HTR-8/SVneo (cell line): Measurements from ENCODE around the gene TAF13.
"Not testable (repeated sequence)": the region's sequence is repeated elsewhere in the genome, so short reads cannot be mapped to it uniquely, and the experiment has no call there.

Source experiments
- DNase-seq: peaks from one replicate; pipeline ENCODE4 v3.0.0; 2011; ENCODE audit warnings: low spot score, mixed read lengths; ENCODE audit not compliant: insufficient read length
- FAIRE-seq: peaks from 2 replicates; lab custom pipeline; 2011; peaks lifted over from hg19 to GRCh38; lab: Jason Lieb, UNC

Gene TAF13

DNA sequence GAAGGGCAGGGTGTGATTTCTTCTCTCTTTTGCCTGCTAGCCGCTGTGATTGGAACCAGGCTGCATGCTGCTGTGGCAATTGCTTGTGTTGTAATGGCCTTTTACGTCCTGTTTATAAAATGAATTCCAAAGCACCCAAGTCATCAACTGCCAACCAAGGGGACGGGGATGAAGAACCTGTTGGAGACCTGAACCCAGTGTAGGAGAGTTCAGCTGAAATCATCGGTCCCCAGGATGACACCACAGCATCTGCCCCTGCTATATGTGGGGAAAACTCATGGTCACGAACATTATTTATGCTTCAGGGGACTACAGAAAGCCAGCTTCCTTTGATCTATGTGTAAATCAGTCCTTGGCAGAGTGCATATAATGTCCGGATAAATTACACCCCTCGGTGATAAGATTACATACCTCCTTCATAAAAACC lies 18.6 kb upstream of the TAF13 start:
- DNase-seq (no peak), FAIRE-seq (no peak)

DNA sequence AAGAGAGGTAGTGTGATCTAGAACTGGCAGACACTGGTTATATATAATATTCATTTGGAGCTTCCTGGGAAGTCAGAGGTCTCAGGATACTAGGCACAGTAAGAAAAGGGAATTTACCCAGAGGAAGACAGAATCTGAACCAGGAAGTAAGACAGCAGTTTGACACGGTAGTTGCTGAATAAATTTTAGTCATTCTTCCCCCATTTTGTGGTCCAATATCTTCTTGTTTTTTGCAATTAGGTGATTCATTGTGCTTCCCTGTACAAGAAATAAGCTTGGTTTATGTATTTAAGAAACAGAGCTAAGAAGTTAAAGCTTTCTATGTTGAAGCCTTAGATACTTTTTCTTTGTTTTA lies 16.0 kb upstream of the TAF13 start:
- FAIRE-seq (no peak), DNase-seq (no peak)

DNA sequence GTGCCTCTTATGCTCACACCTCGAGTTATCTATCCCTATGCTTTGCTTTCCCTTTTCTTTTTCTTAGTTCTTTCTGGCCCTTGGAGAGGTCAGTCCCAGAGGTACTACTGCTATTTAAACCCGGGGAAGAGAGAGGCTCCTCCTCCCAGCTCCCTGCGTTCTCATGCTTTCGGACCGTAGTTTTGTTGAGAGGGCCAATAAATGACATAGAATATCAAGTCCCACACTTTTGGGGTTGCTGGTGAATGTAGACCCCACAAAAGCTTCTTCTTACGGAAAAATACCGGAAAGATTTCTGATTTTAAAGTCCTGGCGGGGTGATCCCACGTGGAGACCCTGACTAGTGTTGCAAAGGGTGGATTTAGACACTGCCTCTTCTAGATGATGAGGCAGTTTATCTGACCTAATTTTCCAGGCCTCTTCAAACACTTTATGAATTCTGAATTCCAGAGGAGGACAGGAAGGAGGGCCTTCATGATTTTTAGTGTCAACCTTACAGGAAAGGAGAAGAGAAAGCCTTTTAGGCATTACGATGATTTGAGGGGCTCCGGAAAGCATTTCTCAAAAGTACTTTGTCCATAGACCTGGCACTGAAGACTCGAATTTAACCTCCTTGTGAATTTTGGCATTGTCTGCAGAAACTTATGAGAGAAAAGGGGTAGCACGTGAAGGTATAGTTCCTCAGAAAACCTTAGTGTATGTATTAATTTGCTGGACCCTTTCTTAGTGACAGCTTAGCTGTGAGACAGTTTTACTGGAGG lies 15.5 kb upstream of the TAF13 start:
- DNase-seq (no peak), FAIRE-seq (no peak)

DNA sequence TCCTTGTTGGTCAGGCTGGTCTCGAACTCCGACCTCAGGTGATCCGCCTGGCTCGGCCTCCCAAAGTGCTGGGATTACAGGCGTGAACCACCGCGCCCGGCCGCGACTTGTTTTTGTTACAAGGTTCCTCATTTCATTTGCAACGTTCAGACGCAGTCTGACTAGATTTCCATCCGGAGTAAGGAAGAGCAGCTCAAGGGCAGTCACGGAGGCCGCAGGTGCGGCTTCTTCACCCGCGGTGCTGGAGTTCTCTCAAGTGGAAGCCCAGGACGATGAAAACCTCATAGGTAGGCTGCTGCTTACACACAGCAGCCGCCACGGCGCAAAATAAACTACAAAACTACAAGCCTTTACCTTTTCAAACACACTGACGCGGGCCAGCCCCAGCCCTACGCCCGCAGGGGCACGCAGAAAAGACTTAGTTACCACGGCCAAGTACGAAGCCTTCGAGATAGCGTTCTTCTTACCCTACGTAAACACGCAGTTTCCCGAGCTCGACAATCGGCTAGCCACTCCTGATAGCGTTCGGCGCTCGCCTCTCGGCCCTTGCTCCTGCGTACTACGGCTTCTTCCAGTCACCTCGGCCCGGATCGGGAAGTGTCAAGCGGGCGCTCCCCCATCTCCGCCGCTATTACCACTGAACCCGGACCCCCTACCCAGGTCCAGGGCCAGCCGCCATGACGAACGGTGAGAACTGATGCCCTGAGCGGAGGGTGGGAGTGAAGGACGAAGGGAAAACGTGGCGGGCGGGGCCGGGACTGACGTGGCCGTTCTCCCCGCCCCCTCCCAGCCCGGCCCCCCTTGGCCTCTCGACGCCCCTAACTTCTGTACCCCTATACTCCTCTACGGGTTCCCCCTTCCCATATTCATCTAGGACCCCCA lies 14.6 kb upstream of the TAF13 start, which contains the start of gene TMEM167B:
Gene TMEM167B, plus strand, starts transcription at position 569 of the 882 bp plus-strand sequence. Its CDS starts 109 bp downstream, at position 678.
- DNase-seq, result peak; percentile 56
- no peak for FAIRE-seq

DNA sequence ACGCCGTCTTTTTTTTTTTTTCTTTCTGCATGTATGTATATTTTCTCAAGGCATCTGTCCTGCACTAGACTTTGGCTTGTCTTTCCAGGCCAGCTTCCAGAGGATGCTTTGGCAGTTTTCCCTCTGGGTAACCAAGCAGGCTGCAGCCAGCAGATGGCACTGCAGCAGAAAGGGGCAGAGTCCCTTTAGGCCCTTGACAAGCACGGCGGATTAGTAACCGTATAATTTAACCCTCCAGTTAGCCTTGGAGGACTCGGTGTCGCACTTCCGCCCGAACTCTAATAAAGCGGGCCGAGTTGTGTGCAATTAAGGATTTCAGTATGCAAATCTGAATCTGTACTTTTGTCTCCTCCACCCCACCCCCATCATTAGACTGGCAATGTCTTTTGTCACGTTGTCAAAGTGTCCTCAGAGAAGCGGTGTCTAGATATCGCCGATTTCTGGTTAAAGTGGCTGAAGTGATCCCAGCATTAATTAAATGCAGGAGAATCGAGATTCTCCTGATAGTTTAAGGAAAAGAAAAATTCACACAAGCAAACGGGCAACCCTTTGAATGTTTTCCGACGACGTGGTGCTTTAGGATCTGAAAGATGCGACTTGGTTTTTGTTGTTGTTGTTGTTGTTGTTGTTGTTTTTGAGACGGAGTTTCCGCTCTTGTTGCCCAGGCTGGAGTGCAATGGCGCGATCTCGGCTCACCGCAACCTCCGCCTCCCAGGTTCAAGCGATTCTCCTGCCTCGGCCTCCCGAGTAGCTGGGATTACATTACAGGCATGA lies 13.6 kb upstream of the TAF13 start:
- DNase-seq (no peak), FAIRE-seq (no peak)

DNA sequence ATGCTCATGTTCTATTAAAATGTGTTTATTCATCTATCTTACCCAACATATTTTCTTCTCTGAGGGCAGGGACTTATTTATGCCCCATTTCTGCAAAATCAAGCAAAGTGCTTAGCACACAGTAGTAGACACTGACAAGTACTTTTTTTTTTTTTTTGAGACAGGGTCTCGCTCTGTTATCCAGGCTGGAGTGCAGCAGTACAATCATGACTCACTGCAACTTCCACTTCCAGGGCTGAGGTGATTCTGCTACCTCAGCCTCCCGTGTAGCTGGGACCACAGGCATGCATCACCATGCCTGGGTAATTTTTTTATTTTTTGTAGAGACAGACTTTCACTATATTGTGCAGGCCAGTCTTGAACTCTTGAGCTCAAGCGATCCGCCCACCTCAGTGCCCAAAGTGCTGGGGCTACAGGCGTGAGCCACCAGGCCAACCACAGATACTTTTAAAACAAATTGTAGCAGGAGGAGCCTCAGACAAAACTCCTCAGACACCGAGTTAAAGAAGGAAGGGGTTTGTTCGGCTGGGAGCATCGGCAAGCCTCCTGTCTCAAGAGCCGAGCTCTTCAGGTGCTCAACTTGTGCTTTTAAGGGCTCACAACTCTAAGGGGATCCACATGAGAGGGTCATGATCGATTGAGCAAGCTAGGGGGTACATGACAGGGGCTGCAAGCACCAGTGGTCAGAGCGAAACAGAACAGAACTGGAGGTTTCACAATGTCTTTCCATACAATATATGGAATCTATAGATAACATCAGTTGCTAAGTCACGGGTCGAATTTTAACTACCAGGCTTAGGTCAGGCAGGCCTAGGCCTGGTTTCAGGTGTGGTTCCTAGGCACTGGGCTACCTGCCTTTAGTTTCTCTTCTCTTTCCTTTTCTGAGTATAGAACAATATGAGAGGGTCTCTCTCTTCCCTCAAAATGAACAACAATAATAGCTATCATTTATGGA lies 9.0 kb upstream of the TAF13 start:
- FAIRE-seq, result no peak

DNA sequence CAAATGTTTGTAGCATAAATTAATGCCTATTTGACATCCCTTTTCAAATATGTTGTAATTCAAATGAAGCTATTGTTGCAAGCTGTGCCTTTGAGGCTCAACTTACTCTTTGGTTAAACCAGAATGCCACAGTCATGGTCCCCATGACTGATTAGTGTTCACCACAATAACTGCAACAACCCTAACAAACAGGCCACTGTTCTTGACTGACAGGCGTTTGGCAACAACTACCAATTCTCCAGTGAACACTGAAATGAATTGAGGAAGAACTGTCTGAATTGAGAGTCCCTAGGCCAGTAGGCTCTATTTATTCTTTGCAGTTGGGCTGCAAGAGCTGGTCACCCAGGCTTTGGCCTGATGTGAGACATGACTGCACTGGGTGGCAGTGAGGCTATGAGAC lies 8.1 kb upstream of the TAF13 start:
- DNase-seq (no peak), FAIRE-seq (no peak)

More for the DNA sequence above, 9.0 kb upstream of the TAF13 start:
- no peak for DNase-seq

DNA sequence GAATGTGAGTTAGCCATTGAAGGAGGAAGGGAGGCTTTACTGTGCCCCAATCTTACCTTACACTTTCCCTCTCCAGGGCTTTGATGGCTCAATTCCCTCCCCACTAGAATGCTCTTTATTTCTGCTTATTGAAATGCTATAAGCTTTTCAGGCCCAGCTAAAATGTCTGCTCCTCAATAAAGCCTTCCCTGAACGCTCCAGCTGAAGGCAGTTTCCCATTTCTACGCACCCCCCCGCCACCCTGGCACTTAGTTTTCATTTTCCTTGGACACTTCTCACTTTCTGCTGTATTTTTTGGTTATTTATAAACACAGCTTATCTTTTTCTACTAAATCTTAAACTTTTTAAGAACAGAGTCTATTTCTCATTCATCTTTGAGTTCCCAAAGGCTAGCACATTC lies 7.7 kb upstream of the TAF13 start:
- FAIRE-seq (no peak), DNase-seq (no peak)

DNA sequence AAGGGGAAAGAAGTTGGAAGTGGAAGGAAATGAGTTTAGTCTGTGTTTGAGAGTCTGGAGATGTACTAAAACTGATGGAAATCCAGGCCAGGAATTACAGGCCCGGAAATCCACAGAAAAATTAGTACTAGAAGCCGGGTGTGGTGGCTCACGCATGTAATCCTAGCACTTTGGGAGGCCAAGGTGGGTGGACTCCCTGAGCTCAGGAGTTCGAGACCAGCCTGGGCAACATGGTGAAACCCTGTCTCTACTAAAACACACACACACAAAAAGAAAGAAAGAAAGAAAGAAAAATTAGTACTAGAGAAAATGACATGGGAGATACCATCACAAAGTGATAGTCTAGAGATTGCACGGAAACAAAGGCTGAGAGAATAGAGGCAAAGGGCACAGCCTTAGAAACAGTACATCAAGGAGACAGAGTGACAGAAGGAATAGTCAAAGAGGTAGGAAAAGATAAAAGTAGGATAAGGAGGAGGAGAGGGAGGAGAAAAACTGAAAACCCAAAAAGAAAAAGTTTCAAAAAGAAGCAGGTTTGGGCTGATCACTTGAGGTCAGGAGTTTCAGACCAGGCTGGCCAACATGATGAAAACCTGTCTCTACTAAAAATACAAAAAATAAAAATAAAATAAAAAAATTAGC lies 4.8 kb upstream of the TAF13 start:
- DNase-seq, result no peak

DNA sequence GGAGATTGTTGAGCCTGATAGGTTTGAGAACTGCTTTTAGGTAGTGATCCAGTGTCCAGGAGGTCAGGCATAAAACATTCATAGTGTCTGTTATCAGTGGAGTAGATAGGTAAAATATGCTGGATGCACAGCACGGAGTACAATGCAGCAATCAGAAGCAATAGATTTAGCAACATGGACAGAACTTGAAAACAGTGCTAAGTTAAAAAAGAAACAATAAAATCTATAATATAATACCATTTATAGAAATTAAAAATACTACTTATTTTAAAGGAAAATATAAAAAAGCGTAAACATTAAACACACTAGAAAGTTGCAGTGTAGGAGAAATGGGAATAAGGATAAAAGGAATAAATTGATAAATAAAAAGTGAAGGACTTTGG lies 3.4 kb upstream of the TAF13 start:
- FAIRE-seq (no peak), DNase-seq (no peak)

More for the DNA sequence above, 4.8 kb upstream of the TAF13 start:
- FAIRE-seq, result no peak

DNA sequence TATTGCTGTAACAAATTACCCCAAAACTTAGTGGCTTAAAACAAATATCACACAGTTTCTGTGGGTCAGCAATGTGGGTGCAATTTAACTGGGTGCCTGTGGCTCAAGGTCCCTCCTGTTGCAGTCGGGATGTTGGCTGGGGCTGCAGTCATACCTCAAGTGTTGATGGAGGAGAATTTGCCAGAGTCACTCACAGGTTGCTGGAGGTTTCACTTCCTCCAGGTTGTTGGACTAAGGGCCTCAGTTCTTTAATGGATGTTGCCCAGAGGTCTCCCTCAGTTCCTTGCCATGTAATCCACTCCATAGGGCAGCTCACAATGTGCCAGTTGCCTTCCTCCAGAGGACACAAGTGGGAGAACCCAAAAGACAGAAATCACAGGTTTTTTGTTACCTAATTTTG lies 2.5 kb upstream of the TAF13 start:
- no peak for DNase-seq
- FAIRE-seq, result no peak

DNA sequence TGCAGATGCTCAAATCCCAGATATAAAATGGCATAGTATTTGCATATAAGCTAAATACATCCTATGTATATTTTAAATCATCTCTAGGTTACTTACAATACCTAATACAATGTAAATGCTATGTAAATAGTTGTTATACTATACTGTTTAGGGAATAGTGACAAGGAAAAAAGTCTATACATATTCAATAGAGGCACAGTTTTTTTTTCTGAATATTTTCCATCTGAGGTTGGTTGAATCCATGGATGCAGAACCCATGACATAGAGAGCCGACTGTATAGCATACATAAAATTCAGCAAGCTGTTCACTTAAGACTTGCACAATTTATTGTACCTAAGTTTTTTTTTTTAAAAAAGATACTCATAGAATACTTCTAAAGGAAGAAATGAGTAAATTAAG lies 6.5 kb downstream of the TAF13 start:
- FAIRE-seq (no peak), DNase-seq (no peak)

DNA sequence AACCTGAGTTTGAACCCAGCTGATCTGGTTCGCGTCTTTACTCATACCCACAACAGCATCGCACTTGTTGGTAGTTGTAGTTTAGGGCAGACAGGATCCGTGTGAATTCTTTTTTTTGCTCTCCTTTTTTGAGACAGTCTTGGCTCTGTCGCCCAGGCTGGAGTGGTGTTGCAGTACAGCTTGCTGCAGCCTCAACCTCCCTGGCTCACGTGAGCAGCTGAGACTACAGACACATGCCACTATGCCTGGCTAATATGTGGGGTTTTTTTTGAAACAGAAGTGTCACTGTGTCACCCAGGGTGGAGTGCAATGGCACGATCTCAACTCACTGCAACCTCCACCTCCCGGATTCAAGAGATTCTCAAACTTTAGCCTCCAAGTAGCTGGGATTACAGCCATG lies 7.9 kb downstream of the TAF13 start:
- FAIRE-seq (no peak), DNase-seq (no peak)

DNA sequence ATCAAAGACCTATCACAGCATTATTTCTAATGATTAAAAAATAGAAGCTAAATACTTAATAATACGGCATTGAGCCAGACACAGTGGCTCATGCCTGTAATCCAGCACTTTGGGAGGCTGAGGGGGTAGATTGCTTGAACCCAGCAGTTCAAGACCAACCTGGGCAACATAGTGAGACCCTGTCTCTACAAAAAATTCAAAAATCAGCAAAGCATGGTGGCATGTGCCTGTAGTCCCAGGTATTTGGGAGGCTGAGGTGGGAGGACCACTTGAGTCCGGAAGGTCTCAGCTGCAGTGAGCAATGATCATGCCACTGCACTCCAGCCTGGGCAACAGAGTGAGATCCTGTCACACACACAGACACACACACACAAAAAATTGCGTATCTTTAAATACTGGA lies 10.7 kb downstream of the TAF13 start:
- DNase-seq, result no peak
- no peak for FAIRE-seq

DNA sequence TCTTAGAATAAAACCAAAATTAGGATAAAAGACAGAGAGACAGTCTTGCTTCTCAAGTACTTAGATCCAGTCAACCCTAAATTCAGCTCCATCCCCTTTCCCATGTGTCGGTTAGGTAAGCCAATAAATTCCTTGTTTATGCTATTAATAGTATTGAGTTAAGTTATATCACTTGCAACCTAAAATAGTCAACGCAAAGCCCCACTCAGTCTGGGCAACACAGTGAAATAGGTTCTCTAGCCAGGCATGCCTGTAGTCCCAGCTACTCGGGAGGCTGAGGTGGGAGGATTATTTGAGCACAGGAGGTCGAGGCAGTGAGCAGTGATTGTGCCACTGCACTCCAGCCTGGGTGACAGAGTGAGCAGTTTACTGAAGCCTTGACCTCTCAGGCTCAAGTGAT lies 14.6 kb downstream of the TAF13 start:
- FAIRE-seq (no peak), DNase-seq (no peak)

DNA sequence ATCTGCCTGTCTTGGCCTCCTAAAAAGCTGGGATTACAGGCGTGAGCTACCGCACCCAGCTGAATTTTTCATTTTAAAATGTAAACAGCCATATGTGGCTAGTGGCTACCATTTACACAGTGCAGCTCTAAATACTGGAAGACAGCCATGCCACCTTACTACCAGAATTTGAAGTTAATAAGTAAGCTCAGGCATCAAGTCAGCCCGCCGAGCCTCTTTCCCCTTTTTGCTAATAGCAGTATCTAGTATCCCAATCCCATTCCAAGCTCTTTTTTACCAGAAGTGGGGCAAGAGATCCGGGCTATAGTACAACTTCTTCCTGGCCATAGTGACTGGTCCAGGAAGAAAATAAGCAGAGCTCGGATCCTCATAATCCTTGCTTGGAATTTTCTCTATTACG lies 15.1 kb downstream of the TAF13 start:
- FAIRE-seq, result no peak
- no peak for DNase-seq

DNA sequence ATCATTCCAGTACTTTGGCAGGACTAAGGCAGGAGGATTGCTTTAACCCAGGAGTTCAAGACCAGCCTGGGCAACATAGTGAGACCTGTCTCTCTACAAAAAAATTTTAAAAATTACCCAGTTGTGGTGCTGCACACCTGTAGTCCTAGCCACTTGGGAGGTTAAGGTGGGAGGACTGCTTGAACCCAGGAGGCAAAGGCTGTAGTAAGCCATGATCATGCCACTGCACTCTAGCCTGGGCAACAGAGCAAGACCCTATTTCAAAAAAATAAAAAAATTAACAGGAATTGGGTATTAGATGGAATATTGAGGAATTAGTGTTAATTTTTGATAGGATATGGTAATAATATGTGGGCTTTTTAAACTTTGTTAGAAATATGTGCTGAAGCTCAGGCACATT lies 16.8 kb downstream of the TAF13 start:
- DNase-seq, result no peak
- FAIRE-seq, result no peak

DNA sequence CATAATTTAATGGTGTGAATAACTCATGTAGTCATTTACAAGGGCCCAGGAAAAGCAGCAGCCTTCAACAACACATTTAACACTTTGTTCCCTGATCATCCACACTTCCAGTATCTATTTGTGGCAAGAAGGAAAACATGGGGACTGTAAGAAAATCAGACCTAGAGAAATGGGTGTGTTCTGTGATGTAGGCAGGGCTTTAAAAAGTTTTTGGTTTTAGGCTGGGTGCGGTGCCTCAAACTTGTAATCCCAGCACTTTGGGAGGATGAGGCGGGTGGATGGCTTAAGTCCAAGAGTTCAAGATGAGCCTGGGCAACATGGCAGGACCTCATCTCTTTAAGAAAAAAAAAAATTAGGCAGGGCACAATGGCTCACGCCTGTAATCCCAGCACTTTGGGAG lies 19.7 kb downstream of the TAF13 start:
- no peak for DNase-seq
- FAIRE-seq, result no peak

DNA sequence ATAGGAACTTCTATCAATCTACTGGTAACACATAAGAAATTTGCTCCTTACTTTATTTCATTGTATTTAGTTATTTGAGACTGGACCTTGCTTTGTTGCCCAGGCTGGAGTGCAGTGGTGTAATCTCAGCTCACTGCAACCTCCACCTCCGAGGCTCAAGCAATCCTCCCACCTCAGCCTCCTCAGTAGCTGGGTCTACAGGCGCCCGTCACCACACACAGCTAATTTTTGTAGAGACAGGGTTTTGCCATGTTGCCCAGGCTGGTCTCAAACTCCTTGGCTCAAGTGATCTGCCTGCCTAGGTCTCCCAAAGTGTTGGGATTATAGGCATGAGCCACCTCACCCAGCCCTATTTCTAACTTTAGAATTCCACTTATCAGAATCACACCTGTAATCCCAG lies 23.7 kb downstream of the TAF13 start:
- not testable (repeated sequence) for FAIRE-seq, DNase-seq
